Endothelial cell of umbilical vein (primary cell): ENCODE data around the gene FLT3LG. TPM values are rescaled to one million over a fixed set of nuclear protein-coding genes. Genes with fewer than 3 reads are reported as not detected.

Experiments
- BruUV-seq: library from RNA; stranded (reverse); fragments of 400-500 nt; replicated peaks from 2 replicates; lab custom pipeline; 2021; lab: Mats Ljungman, UMichigan
- CTCF ChIA-PET: fragments of 300-600, 350-600 bp; sonication (Branson Sonifier 250); formaldehyde crosslinking; loops from one replicate; lab custom pipeline; 2021; ENCODE audit warnings: antibody characterized with exemption, inconsistent platforms; lab: Charles Lee
- POLR2A ChIA-PET: fragments of 300-600, 350-600 bp; sonication (Branson Sonifier 250); formaldehyde crosslinking; loops from one replicate; lab custom pipeline; 2021; ENCODE audit warnings: antibody characterized with exemption, inconsistent platforms; lab: Charles Lee
- DNase-seq: peaks from one replicate; pipeline ENCODE4 v3.0.0-alpha.2; 2011; ENCODE audit warnings: low read depth, low spot score
- FAIRE-seq: peaks from 2 replicates; lab custom pipeline; 2011; peaks lifted over from hg19 to GRCh38; lab: Jason Lieb, UNC
- H2AFZ ChIP-seq: 2 replicates; pipeline ENCODE4 v1.6.0; 2012; ENCODE audit warnings: low read depth, low read length, control low read depth, inconsistent platforms
- H3K27ac ChIP-seq: 2 replicates; pipeline ENCODE4 v1.5.1; 2011; ENCODE audit warnings: low read depth, mild to moderate bottlenecking, control low read depth, low read length, moderate library complexity; ENCODE audit not compliant: insufficient read depth
- H3K27me3 ChIP-seq, 2 experiments: 2 replicates each; pipeline versions ENCODE4 v1.6.0 to v1.6.1; 2011; ENCODE audit warnings: low read length in 2 of 2, mixed read lengths in 1 of 2; ENCODE audit not compliant: control insufficient read depth in 2 of 2, insufficient read depth in 2 of 2
- H3K36me3 ChIP-seq, 2 experiments: 2 replicates in 1 of 2; 3 replicates in 1 of 2; pipeline ENCODE4 v1.5.1; 2011; ENCODE audit warnings: low read length in 2 of 2, mild to moderate bottlenecking in 1 of 2, moderate library complexity in 1 of 2; ENCODE audit not compliant: control insufficient read depth in 2 of 2, insufficient read depth in 2 of 2; ENCODE audit errors: extremely low read depth in 1 of 2
- H3K4me1 ChIP-seq: 3 replicates; pipeline ENCODE4 v1.5.1; 2011; ENCODE audit warnings: mild to moderate bottlenecking, low read length; ENCODE audit not compliant: control insufficient read depth, insufficient read depth; ENCODE audit errors: extremely low read depth
- H3K4me2 ChIP-seq: 2 replicates; pipeline ENCODE4 v1.6.1; 2011; ENCODE audit warnings: low read length, control low read depth, mixed read lengths; ENCODE audit not compliant: insufficient read depth
- H3K4me3 ChIP-seq, 3 experiments: fragments of 200-600 bp in 1 of 3; sonication (generic), shearing (Covaris generic) in 1 of 3; replicated peaks in 1 of 3; 2 replicates each; pipeline ENCODE4 v1.5.1; 2011 to 2016; ENCODE audit warnings: control low read depth in 3 of 3, low read length in 3 of 3, mild to moderate bottlenecking in 2 of 3, inconsistent platforms in 1 of 3, low read depth in 1 of 3, moderate library complexity in 1 of 3; ENCODE audit not compliant: insufficient read depth in 1 of 3
- H3K79me2 ChIP-seq: 2 replicates; pipeline ENCODE4 v1.6.0; 2012; ENCODE audit warnings: low read length, inconsistent platforms; ENCODE audit not compliant: control insufficient read depth, insufficient read depth
- H3K9ac ChIP-seq: replicated peaks from 2 replicates; pipeline ENCODE3; 2011; ENCODE audit warnings: low read length, control low read depth; ENCODE audit not compliant: insufficient read depth; ENCODE audit errors: extremely low read depth
- H3K9me1 ChIP-seq: replicated peaks from 3 replicates; pipeline ENCODE4 v1.6.0; 2011; ENCODE audit warnings: mild to moderate bottlenecking, low read length; ENCODE audit not compliant: control insufficient read depth, insufficient read depth; ENCODE audit errors: extremely low read depth
- H3K9me3 ChIP-seq: replicated peaks from 2 replicates; pipeline ENCODE4 v1.5.1; 2012; ENCODE audit warnings: low read length, inconsistent platforms; ENCODE audit not compliant: control insufficient read depth, insufficient read depth
- H4K20me1 ChIP-seq: replicated peaks from 2 replicates; pipeline ENCODE3; 2011; ENCODE audit warnings: mild to moderate bottlenecking, low read length; ENCODE audit not compliant: control insufficient read depth, insufficient read depth; ENCODE audit errors: extremely low read depth
- EZH2 ChIP-seq: IDR thresholded peaks from 2 replicates; pipeline ENCODE4 v1.6.1; 2012; ENCODE audit warnings: borderline replicate concordance, low read depth, mild to moderate bottlenecking, moderate library complexity, low read length, inconsistent platforms; ENCODE audit not compliant: severe bottlenecking
- FOS ChIP-seq: IDR thresholded peaks from 2 replicates; pipeline ENCODE4 v1.6.1; 2011; ENCODE audit warnings: mild to moderate bottlenecking, low read length, moderate library complexity, borderline replicate concordance; ENCODE audit not compliant: insufficient read depth
- GATA2 ChIP-seq: IDR thresholded peaks from 2 replicates; pipeline ENCODE4 v1.7.0; 2011; ENCODE audit warnings: low read depth, mild to moderate bottlenecking, moderate library complexity, mixed read lengths, low read length; ENCODE audit not compliant: insufficient read length, insufficient read depth
- JUN ChIP-seq: IDR thresholded peaks from 2 replicates; pipeline ENCODE4 v1.6.1; 2011; ENCODE audit warnings: borderline replicate concordance, low read depth; ENCODE audit not compliant: insufficient read length, insufficient read depth
- MYC ChIP-seq: IDR thresholded peaks from one replicate; pipeline ENCODE4 v1.6.1; 2011; ENCODE audit warnings: mild to moderate bottlenecking, low read depth, low read length
- POLR2A ChIP-seq: IDR thresholded peaks from 2 replicates; pipeline ENCODE4 v1.6.1; 2012; ENCODE audit warnings: low read depth, mild to moderate bottlenecking, control low read depth, low read length
- POLR2AphosphoS5 ChIP-seq: IDR thresholded peaks from 2 replicates; pipeline ENCODE4 v1.6.1; 2012; ENCODE audit warnings: low read depth, mild to moderate bottlenecking, control low read depth, low read length, moderate library complexity; ENCODE audit not compliant: insufficient read depth
- dilution Hi-C: fragments of 300-500 bp; cut with MboI; formaldehyde crosslinking; loops from one replicate; pipeline ENCODE4 v1.15.0; 2019; ENCODE audit warnings: low sequenced_read_pairs; ENCODE audit not compliant: extremely low pct_ligation_motif_present
- intact Hi-C: fragments of 100-400 bp; cut with micrococcal nuclease; formaldehyde crosslinking; loops from one replicate; pipeline ENCODE4 v1.10.0; 2022
- polyA plus RNA-seq, 4 experiments: library from polyadenylated mRNA; depleted of rRNA in 3 of 4; stranded (reverse) in 3 of 4; unstranded in 1 of 4; fragments of >200 nt; gene quantifications; 2 replicates each; pipeline versions ENCODE4 v1.2.1 to v1.2.3, GENCODE V29; 2011 to 2012; ENCODE audit warnings: missing spikeins in 1 of 4
- total RNA-seq: library from RNA; stranded (reverse); gene quantifications from 2 replicates; pipeline ENCODE4 v1.2.3, GENCODE V29; 2021
- TF ChIP-seq, protein P1 (sequence below), 2 donors: IDR thresholded peaks; 1 replicate in 1 of 2; 2 replicates in 1 of 2; pipeline ENCODE4 v1.5.1; 2011; ENCODE audit warnings: low read length in 2 of 2, mild to moderate bottlenecking in 2 of 2, moderate library complexity in 2 of 2, control low read depth in 1 of 2, inconsistent platforms in 1 of 2, low read depth in 1 of 2; ENCODE audit not compliant: insufficient read depth in 1 of 2; ENCODE audit errors: extremely low read depth in 1 of 2
- TF ChIP-seq, protein P2 (sequence below): IDR thresholded peaks from 2 replicates; pipeline ENCODE4 v1.6.1; 2011; ENCODE audit not compliant: insufficient read depth, insufficient read length

FLT3LG gene
- total and polyA plus RNA-seq, 2 donors (not counting 3 experiments of a cell fraction or from before 2014, with no cell fraction given), result 5.0 to 5.7 TPM

DNA sequence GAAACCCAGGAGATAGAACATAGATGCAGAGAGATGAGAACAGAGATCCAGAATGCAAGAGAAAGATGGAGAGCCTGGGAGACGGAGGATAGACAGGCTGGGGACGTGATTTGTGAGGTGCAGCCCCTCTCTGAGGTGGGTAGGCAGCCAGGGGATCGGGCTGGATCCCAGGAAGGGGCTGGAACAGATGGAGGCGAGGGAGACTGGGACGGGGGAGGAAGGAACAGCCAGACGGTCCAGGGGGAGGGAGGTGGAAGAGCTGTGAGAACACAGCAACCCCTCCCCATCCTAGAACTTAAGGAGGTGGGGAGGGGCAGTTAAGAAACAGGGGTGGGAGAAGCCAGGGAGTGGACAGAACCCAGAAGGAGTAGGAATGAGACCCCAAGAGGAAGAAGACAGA is 35.8 kb upstream of the FLT3LG start:
- H3K4me3 ChIP-seq, result no peak overlapping the region
- H2AFZ ChIP-seq, result no peak overlapping the region
- no peaks in the 10 kb centered on the region for H3K9me1 ChIP-seq
- DNase-seq, result no peak
- ChIA-PET POLR2A (no interaction called here), CTCF (no interaction called here)
- no peak for TF ChIP-seq POLR2A
- TF ChIP-seq, protein P1, sequence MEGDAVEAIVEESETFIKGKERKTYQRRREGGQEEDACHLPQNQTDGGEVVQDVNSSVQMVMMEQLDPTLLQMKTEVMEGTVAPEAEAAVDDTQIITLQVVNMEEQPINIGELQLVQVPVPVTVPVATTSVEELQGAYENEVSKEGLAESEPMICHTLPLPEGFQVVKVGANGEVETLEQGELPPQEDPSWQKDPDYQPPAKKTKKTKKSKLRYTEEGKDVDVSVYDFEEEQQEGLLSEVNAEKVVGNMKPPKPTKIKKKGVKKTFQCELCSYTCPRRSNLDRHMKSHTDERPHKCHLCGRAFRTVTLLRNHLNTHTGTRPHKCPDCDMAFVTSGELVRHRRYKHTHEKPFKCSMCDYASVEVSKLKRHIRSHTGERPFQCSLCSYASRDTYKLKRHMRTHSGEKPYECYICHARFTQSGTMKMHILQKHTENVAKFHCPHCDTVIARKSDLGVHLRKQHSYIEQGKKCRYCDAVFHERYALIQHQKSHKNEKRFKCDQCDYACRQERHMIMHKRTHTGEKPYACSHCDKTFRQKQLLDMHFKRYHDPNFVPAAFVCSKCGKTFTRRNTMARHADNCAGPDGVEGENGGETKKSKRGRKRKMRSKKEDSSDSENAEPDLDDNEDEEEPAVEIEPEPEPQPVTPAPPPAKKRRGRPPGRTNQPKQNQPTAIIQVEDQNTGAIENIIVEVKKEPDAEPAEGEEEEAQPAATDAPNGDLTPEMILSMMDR (IDR thresholded peaks at IDR 0.05; ENCODE audit: extremely low read depth in 1 of 2, insufficient read depth in 1 of 2, low read depth in 1 of 2, low read length in 2 of 2), result no peak
- no peak for TF ChIP-seq GATA2
- no peak for TF ChIP-seq JUN
- no peak for TF ChIP-seq EZH2
- TF ChIP-seq POLR2AphosphoS5, result no peak
- H3K27me3 ChIP-seq, result peaks cover 69 to 79% of the 10 kb centered on the region in 2 experiments
- no peak overlapping the region for H3K9ac ChIP-seq
- BruUV-seq, result no TSS peak
- no peaks in the 10 kb centered on the region for H3K79me2 ChIP-seq
- intact Hi-C loops, result no loop called here
- peaks cover 3% of the 10 kb centered on the region for H3K4me1 ChIP-seq
- H3K9me3 ChIP-seq, result no peaks in the 10 kb centered on the region
- no peaks in the 10 kb centered on the region for H3K36me3 ChIP-seq
- H3K4me2 ChIP-seq, result no peak overlapping the region
- dilution Hi-C loops, result no loop called here
- H4K20me1 ChIP-seq, result no peaks in the 10 kb centered on the region
- no peak overlapping the region for H3K27ac ChIP-seq
- no peak for FAIRE-seq

DNA sequence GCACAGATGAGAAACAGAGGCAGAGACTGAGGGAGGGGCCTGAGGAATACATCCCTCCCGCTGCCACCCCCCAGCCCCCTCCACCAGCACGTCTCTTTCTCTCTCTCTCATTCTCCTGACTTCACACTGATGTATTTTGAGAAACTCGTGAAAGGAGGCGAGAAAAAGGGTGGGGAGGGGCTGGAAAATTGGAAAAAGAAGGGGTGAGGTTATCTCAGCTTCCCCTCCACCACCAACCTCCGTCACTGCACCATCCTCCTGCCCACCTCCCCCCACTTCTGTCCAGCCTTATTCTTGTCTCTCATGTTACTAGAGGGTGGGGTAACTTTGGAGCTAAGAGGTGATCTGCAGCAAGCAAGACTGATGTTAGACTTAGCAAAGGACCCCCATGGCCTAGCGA is 34.2 kb upstream of the FLT3LG start:
- H3K27ac ChIP-seq, result no peak overlapping the region
- dilution Hi-C loops (no loop called here), intact Hi-C loops (no loop called here)
- H3K9ac ChIP-seq, result no peak overlapping the region
- TF ChIP-seq EZH2 (no peak), GATA2 (no peak), FOS (no peak), MYC (no peak), JUN (no peak), POLR2AphosphoS5 (no peak), POLR2A (no peak)
- TF ChIP-seq, protein P2, sequence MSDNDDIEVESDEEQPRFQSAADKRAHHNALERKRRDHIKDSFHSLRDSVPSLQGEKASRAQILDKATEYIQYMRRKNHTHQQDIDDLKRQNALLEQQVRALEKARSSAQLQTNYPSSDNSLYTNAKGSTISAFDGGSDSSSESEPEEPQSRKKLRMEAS, result no peak
- TF ChIP-seq, protein P1 (IDR thresholded peaks at IDR 0.05; ENCODE audit: extremely low read depth in 1 of 2, insufficient read depth in 1 of 2, low read depth in 1 of 2, low read length in 2 of 2), result no peak
- no peaks in the 10 kb centered on the region for H3K36me3 ChIP-seq
- no peaks in the 10 kb centered on the region for H3K79me2 ChIP-seq
- no peak overlapping the region for H3K4me3 ChIP-seq
- BruUV-seq, result no TSS peak
- H4K20me1 ChIP-seq, result no peaks in the 10 kb centered on the region
- no peak for DNase-seq
- no peaks in the 10 kb centered on the region for H3K9me1 ChIP-seq
- no peak overlapping the region for H3K4me2 ChIP-seq
- no peak overlapping the region for H2AFZ ChIP-seq
- H3K4me1 ChIP-seq, result peaks cover 3% of the 10 kb centered on the region
- POLR2A ChIA-PET, result no interaction called here
- H3K9me3 ChIP-seq, result no peaks in the 10 kb centered on the region
- FAIRE-seq, result no peak
- CTCF ChIA-PET, result interaction anchor here (0.9 to 1.5 kb wide), 4 partner anchors 12 to 112 kb away, joined by 3 to 4 read pairs (median 3); partner anchors contain the start of gene DKKL1
- H3K27me3 ChIP-seq, result peaks cover 58 to 69% of the 10 kb centered on the region in 2 experiments
